CD4-positive, alpha-beta T cell treated with Interleukin-12 subunit alpha and Interleukin-12 subunit beta, for 1 hour (primary cell): ENCODE results near the gene NSMCE3.
A peak's percentile ranks its signal among the peaks of the same experiment; 100 is the strongest.

Experiments used
- DNase-seq: peaks from one replicate; pipeline ENCODE4 v3.0.0-alpha.2; 2020

The NSMCE3 gene

GRCh38 chr15:29269485-29270168 lies at the start of gene NSMCE3:
Gene NSMCE3 (minus strand): TSS chr15:29269822. CDS start chr15:29269705, 117 bp downstream.
- DNase-seq = peak; percentile 92

GRCh38 chr15:29316422-29316821 lies 46.8 kb upstream of the NSMCE3 start:
- DNase-seq = no peak

- DNase-seq = no peak
Measured at GRCh38 chr15:29312387-29312786, 42.8 kb upstream of the NSMCE3 start.

GRCh38 chr15:29311696-29312095 lies 42.1 kb upstream of the NSMCE3 start:
- DNase-seq = no peak

GRCh38 chr15:29309139-29309538 lies 39.5 kb upstream of the NSMCE3 start:
- no peak for DNase-seq

GRCh38 chr15:29308299-29308698 lies 38.7 kb upstream of the NSMCE3 start:
- no peak for DNase-seq

GRCh38 chr15:29305556-29305955 lies 35.9 kb upstream of the NSMCE3 start:
- DNase-seq = no peak

- DNase-seq = no peak
Measured at GRCh38 chr15:29302871-29303270, 33.2 kb upstream of the NSMCE3 start.

- no peak for DNase-seq
Measured at GRCh38 chr15:29299784-29300183, 30.2 kb upstream of the NSMCE3 start.

- no peak for DNase-seq
Measured at GRCh38 chr15:29299331-29299730, 29.7 kb upstream of the NSMCE3 start.

- DNase-seq = no peak
Measured at GRCh38 chr15:29294732-29295325, 25.2 kb upstream of the NSMCE3 start.

GRCh38 chr15:29291067-29291845 lies 21.6 kb upstream of the NSMCE3 start:
- DNase-seq = no peak

- DNase-seq = no peak
Measured at GRCh38 chr15:29289173-29289572, 19.6 kb upstream of the NSMCE3 start.

- no peak for DNase-seq
Measured at GRCh38 chr15:29285386-29285785, 15.8 kb upstream of the NSMCE3 start.

GRCh38 chr15:29283381-29283780 lies 13.8 kb upstream of the NSMCE3 start:
- DNase-seq = no peak

GRCh38 chr15:29280514-29280913 lies 10.9 kb upstream of the NSMCE3 start:
- no peak for DNase-seq

- DNase-seq = no peak
Measured at GRCh38 chr15:29278436-29279105, 8.9 kb upstream of the NSMCE3 start.

- DNase-seq = no peak
Measured at GRCh38 chr15:29276366-29276765, 6.7 kb upstream of the NSMCE3 start.

- DNase-seq = no peak
Measured at GRCh38 chr15:29275855-29276254, 6.2 kb upstream of the NSMCE3 start.

- DNase-seq = no peak
Measured at GRCh38 chr15:29274946-29275345, 5.3 kb upstream of the NSMCE3 start.

GRCh38 chr15:29272219-29272618 lies 2.6 kb upstream of the NSMCE3 start:
- DNase-seq = no peak

GRCh38 chr15:29270976-29271375 lies 1.4 kb upstream of the NSMCE3 start:
- DNase-seq = no peak

- peak; percentile 65 for DNase-seq
Measured at GRCh38 chr15:29270169-29270955, 740 bp upstream of the NSMCE3 start.
